NCI-H526 treated with DMSO at 0.1 percent for 48 hours (cell line): Measurements from ENCODE around the gene AMH.
A peak's percentile ranks its signal among the peaks of the same experiment; 100 is the strongest.

Experiments
- DNase-seq: peaks from one replicate; lab custom pipeline; 2025; lab: John Stamatoyannopoulos, UW

AMH gene

DNA sequence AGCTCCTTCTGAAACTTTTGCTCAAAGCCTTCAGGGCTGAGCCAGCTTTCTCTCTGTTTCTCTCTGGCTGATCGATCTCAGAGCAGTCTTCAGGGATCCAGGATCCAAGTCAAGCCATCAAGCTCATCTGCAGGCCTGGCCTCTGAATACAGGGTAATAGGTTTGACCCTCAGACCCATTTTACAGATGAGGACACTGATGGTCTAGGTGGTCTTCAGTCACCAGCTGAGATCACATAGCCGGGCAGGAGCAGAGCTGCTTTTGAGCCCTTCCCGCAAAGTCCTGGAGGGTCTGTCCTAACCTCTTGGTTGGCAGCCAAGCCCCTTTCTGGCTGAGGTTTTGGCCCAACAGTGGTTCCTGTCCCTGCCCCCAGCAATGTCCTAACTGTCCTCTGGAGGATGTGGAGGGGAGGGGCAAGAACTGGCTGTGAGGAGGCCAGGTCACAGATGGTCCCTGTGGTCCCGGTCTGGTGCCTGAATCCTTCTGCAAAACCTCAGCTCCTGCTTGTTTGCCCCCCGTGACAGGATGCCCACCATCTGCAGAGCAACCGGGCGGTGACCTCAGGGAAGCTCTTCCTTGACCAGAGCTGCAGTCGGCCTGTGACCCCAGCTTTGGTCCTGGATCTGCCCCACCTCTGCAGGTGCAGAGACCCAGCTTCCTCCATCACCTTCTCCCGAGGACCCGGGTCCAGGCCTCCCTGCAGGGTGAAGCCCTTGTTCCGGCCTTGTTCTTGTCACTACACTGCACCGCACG is 38.6 kb downstream of the AMH start:
- no peak for DNase-seq

GRCh38 chr19:2288338-2288817 is 39.3 kb downstream of the AMH start:
- DNase-seq = peak; percentile 48

DNA sequence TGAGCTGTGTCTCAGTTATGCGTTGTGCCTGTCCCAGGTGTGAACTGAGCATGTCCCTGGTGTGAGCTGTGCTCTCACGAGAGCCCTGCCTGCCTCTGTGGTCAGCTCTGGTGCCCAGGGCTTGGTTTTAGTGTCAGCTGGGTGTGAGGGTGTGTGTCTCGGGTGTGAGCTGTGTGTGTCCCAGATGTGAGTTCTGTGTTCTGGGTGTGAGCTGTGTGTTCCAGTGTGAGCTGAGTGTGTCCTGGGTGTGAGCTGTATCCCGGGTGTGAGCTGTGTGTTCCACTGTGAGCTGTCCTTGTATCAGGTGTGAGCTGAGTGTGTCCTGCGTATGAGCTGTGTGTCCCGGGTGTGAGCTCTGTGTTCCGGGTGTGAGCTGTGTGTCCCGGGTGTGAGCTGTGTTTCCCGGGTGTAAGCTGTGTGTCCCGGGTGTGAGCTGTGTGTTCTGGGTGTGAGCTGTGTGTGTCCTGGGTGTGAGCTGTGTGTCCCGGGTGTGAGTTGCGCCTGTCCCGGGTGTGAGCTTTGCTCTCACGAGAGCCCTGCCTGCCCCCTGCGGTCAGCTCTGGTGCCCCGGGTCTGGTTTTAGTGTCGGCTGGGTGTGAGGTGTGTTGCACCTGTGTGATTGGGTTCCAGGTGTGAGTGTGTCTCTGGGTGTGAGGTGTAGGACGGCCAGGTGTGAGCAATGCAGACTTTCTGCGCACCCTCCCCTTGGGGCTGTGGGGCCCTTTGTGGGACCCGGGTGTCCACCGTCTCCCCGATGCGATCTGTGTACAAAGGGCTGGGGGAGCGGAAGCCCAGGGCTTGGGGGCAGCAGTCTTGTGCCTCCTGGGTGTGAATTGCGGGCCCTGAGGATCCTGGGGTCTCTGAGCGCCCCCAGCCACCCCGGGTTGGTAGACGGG is 39.9 kb downstream of the AMH start:
- DNase-seq = no peak

GRCh38 chr19:2289714-2290435 is 40.8 kb downstream of the AMH start:
- no peak for DNase-seq

- DNase-seq = no peak
Measured at GRCh38 chr19:2290441-2291184, 41.5 kb downstream of the AMH start.

- no peak for DNase-seq
Measured at GRCh38 chr19:2291185-2291751, 42.1 kb downstream of the AMH start.

- no peak for DNase-seq
Measured at GRCh38 chr19:2294687-2295335, 45.7 kb downstream of the AMH start.

DNA sequence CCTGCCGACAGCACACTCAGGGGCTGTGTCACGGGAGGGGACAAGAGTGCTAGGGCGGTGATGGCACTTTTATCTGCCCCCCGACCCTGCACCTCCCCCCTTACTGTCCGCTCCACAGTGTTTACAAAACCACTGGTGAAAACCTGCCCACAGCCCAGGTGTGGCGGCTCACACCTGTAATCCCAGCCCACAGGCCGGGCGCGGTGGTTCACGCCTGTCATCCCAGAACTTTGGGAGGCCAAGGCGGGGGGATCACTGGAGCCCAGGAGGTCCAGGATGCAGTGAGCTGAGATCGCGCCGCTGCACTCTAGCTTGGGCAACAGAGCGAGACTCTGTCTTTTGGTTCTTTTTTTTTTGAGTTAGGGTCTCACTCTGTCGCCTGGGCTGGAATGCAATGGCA is 47.0 kb downstream of the AMH start:
- DNase-seq = no peak

- DNase-seq = no peak
Measured at GRCh38 chr19:2300533-2300932, 51.4 kb downstream of the AMH start.
